AG08396 (cell line): ENCODE measurements around the gene CACNG6.
A peak's percentile ranks its signal among the peaks of the same experiment; 100 is the strongest.
"Not testable (repeated sequence)": the region's sequence is repeated elsewhere in the genome, so short reads cannot be mapped to it uniquely, and the experiment has no call there.

Experiments
- DNase-seq: peaks from one replicate; pipeline ENCODE4 v3.0.0; 2012; ENCODE audit warnings: low spot score, mixed read lengths

The CACNG6 gene

DNA sequence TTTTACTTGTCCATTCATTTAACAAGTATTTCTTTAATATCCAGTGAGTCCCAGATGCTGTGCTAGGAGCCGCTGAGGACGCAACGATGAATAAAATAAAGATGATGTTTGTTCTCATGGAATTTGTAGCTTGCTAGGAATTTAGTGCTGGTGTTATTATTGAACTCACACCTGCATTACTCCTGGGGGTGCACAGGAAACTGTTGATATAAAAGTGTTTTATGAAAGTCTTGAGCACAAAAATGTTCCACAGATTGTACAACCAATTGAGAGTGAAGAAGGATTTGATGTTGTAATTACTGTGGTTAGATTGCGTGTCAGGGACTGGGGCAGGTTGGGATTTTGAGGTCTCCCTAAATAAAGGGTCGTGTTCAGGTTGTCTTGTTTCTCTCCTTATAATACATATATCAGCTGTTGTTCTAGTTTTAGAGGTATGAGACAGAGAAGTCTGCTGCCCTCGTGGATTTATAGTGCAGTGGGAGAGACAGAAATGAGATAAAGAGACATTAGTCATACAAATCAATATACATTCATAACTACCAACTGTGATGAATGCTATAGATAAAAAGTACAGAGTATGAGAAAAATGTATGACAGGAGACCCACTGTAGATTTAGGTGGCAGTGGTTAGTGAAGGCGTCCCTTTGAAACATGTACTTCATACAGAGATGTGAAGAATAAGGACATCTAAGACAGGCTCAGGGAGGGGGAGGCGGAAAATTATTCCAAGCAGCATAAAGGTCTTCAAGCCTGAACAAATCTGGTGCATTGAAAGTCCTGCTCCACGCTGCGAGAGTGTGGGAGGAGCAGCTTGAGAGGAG lies 11.3 kb downstream of the CACNG6 start:
- no peak for DNase-seq

DNA sequence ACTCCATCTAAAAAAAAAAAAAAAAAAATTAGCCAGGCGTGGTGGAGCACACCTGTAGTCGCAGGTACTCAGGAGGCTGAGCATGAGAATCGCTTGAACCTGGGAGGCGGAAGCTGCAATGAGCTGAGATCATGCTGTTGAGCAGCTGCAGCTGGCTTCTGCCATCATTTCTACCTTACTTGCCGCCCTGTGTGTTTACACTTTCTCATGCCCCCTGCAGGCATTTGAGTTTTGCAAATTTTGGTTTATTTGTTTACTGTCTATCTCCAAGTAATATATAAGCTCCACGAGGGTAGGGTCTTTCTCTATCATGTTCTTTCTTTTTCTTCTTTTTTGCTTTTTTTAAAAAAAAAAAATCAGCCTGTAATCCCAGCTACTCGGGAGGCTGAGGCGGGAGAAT lies 18.0 kb downstream of the CACNG6 start:
- no peak for DNase-seq

DNA sequence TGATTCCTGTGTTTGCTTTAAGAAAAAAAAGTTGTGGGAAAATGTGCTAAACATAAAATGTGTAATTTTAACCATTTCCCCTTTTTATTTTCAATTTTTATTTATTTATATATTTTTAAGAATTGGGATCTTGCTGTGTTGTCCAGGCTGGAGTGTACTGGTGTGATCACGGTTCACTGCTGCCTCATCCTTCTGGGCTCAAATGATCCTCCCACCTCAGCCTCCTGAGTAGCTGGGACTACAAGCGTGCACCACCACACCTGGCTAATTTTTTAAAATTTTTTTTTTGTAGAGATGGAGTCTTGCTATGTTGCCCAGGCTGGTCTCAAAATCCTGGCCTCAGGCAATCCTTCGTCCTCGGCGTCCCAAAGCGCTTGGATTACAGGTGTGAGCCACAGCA lies 19.0 kb downstream of the CACNG6 start:
- DNase-seq: no peak

DNA sequence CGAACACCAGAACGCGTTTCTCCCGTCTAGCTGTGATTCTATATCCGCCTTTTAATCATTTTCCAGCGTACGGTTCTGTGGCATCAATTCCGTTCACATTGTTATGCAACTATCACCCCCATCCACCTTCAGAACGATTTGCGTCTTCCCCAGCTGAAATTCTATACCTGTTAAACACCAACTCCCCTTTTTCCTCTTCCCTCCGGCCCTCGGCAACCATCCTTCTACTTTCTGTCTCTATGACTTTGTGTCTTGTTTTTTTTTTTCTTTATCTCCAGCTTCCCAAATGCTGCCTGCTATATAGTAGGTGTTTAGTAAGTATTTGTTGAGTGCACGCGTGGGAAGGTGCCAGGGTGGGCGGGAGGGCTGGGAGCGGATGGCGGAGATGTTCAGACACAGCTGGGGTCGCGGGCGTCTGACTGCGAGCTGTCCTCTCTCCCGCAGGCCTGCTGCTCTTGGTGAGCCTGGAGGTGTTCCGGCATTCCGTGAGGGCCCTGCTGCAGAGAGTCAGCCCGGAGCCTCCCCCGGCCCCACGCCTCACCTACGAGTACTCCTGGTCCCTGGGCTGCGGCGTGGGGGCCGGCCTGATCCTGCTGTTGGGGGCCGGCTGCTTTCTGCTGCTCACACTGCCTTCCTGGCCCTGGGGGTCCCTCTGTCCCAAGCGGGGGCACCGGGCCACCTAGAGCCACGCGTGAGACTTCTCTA lies 20.2 kb downstream of the CACNG6 start:
- DNase-seq: no peak

DNA sequence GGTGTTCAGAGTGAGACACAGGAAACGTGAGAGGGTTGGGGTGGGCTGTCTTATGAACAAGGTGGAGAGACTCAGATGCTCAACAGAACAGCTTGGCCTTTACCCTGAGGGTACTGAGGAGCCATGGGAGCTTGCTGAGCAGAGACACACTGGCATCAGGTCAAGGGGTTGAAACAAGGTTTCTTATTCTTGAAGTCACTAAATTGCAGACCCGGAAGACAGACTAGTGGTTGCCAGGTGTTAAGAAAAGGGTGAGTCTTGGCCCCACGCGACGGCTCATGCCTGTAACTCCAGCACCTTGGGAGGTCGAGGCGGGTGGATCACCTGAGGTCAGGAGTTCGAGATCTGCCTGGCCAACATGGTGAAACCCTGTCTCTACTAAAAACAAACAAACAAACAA lies 22.4 kb downstream of the CACNG6 start:
- no peak for DNase-seq

DNA sequence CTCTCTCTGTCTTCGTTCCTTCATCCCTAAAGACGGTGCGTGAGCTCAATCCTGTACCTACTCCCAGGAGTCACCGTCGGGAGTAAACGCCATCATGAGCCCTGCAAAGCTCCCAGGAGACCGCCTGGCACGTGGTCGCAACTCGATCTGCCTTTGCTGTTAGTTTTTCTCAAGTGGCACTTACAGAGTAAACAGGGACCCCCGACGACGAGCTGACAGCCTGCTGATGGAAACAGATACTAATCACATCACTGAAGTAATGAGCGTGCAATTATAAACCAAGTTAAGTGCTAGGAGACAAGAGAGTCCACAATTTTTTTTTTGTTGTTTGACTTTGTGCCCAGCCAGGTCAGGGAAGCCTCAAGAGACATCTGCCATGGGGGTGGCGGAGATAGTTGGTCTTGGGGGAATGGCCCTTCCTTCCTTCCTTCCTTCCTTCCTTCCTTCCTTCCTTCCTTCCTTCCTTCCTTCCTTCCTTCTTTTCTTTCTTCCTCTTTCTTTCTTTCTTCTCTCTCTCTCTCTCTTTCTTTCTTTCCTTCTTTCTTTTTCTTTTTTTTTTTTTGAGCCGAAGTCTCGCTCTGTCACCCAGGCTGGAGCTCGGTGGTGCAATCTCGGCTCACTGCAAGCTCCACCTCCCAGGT lies 23.6 kb downstream of the CACNG6 start:
- DNase-seq: no peak

DNA sequence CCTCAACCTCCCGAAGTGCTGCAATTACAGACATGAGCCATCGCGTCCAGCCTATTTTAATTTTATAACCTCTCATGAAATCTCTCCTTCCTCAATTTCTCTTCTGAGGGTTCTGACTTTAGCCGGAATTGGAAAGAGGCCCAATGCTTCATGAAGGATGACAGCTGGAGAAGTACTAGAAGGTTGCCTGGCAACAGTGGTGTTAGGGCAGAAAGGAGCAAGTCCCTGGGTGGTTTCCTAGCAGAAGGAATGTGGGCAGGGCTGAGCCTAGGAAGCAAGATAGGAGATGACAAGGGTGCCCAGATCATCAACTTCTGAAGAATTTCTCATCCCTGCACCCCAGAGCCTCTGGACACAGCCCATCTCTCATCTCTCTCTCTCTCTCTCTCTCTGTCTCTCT lies 25.8 kb downstream of the CACNG6 start:
- DNase-seq: peak; percentile 58

DNA sequence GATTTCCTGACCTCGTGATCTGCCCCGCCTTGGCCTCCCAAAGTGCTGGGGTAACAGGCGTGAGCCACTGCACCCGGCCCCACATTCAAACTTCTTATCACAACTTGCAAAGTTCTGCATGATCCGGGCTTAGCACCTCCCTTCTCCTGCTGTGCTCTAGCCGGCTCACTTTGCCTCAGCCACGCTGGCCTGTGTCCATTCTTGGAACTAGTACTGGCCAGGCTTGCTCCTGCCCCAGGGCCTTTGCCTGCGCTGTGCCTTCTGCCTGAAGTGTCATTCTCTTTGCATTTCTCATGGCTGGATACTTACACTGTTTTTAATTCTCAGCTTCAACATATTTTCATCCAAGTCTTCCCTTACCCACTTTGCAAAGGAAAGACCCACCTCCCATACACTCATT lies 29.9 kb downstream of the CACNG6 start:
- no peak for DNase-seq

DNA sequence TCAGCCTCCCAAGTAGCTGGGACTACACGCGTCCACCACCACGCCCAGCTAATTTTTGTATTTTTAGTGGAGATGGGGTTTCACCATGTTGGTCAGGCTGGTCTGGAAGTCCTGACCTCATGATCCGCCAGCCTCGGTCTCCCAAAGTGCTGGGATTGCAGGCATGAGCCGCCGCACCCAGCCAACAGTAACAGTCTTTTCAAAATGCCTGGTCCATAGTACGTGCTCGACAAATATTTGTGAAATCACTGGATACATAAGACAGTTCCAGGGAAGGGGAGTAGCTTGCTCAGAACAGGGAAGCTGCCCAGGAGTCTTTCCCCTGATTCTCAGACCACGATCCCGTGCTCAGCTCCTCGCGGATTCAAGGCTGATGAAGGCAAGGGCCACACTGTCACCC lies 30.5 kb downstream of the CACNG6 start:
- no peak for DNase-seq

DNA sequence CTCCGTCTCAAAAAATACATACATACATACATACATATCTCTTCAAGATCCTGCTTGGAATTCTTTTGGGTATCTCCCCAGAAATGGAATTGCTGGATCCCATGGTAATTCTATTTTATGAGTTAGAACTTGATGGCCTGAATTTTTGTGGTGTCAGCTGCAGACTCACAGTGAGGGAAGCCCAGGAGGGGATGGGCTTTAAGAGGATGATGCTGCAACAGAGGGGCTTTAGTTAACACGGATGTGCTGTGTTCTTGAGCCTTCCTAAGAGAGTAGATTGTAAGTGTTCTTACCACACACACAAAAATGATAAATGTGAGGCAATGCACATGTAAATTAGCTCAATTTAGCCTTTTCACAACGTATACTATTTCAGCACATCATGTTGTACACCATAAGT lies 31.8 kb downstream of the CACNG6 start:
- no peak for DNase-seq

DNA sequence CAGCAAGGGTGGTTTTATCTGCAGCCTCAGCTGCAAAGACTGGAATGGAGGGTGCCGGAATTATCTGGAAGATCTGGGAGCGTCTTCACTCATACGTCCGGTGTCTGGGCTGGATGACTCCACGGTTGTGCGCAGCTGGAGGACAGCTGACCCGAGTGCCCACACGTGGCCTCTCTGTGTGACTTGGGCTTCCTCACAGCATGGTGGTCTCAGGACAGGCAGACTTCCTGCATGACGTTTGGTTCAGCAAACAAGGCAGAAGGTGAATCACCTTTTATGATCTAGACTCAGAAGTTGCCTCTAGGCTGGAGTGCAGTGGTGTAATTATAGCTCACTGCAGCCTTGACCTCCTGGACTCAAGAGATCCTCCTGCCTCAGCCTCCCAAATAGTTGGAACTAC lies 33.2 kb downstream of the CACNG6 start:
- no peak for DNase-seq

DNA sequence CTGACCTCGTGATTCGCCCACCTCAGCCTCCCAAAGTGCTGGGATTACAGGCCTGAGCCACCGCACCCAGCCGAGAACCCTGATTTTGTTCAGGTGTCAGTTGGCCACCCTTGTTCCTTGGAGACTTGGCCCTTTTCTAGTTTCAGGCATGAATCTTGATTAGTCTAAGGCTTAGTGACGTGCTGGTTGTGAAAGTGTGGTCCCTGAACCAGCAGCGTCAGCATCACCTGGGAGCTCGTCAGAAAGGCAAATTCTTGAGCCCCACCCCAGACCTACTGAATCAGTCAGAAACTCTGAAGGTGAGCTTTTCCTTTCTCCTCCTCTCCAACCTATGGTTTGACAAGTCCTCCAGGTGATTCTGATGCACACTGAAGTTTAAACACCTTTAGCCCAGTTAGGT lies 35.2 kb downstream of the CACNG6 start:
- DNase-seq: no peak

DNA sequence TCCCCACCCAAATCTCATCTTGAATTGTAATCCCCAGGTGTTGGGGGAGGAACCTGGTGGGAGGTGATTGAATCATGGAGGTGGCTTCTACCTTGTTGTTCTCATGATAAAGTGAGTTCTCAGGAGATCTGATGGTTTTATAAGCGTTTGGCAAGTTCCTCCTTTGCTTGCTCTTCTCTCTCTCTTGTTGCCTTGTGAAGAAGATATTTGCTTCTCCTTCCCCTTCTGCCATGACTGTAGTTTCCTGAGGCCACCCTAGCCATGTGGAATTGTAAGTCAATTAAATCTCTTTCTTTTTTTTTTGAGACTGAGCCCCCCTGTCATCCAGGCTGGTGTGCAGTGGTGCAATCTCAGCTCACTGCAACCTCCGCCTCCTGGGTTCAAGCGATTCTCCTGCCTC lies 37.9 kb downstream of the CACNG6 start:
- no peak for DNase-seq

DNA sequence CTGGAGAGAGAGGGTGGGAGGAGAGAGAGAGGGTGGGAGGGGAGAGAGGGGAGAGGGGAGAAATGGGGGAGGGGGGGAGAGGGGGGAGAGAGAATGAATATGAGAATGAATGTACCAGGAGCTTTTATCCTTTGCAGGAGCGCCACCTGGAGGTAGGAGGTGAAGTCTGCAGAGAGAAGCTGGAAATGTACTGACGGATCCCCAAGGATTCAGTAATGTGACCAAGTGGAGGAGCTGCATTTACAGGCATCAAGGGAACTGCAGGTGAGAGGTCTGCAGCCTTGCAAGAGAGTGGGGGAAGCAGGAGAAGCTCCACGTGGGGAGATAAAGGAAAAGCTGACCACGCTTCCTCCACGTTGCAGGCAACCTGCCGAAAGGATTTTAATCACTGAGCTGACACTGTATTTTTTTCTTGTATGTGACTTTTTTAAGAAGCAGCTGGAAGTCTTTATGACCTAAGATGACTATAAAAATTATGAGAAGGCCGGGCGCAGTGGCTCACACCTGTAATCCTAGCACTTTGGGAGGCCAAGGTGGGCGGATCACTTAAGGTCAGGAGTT lies 38.6 kb downstream of the CACNG6 start:
- peak; percentile 52 for DNase-seq

DNA sequence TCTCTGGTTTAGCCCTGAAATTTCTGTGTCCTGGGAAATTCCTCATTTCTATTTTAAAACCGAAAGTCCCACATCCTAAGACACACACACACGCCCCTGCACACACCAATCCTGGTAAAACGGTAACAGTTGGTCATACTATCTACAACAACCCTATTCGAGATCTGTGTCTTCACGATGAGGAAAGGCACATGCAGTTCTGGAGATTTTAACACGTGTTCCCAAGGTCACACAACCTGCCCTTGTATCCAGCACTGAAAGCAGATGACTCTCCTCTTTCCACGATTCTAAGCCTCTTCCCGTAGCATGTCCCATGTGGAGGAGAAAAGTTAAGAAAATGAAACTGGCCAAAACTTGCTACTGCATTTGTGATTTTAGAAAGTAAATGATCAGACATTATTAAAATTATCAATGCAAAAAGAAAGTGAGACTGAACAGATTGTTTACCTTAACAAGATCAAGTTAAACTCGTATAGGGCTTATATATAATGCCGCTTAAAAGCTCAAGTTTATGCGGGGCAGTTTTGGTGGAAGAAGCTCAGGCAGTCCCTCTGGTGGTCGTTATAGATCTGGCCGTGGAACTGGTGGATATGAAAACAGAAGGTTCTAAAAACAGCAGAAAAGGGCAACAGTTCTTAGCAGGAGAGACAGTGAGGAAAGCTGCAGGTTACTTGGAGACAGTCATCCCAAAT lies 39.6 kb downstream of the CACNG6 start:
- no peak for DNase-seq

DNA sequence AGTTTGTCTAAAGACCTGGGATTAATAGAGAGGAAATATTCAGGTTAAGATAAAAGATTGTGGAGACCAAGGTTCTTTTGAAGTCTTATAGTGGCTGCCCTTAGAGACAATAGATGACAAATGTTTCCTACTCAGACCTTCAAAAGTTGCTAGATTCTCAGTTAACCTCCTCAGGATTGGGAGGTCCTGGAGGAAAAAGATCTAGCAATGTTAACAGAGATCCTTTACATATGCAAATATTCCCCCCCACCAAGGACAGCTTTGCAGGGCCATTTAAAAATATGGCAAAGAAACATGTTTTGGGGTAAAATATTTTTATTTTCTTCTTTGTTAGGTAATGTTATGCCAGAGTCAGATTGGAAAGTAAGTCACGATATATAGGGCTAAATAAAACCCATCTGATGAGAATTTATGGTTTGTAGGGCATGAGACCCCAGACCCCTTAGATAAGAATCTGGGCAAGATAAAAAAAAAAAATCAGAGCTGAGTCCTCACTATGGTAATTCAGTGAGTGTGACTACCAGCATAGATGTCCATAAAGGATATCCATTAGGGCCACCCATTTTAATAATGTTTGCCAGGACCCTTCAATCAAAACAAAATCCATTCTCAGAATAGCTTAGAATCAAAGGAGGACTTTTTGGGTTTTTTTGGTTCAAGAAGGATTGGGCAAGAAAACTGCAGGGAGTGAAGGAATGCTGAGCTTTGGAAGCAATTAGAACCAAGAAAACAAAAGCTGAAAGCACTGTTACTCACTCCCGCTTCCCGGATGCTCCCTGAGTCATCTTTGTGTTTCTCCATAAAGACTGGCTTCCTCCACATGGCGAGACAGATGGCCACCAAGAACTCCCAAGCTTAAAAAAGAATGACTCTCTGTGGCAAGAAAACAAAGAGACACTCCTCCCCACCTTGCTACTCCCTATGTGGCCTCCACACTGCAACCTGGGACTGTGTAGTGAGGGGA lies 44.1 kb downstream of the CACNG6 start:
- peak; percentile 81 for DNase-seq

DNA sequence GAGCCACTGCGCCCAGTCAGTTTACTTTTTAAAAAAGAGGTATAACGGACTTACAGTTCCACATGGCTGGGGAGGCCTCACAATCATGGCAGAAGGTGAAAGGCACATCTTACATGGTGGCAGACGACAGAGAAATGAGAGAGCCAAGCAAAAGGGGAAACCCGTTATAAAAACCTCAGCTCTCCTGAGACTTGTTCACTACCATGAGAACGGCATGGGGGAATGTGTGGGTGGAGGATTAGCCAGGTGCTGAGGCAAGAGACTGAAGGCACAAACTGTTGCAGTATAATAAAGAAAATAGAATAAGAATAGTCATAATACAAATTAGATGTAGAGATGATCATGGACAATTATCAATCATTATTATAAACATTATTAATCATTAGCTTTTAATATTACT lies 45.1 kb downstream of the CACNG6 start:
- not testable (repeated sequence) for DNase-seq

DNA sequence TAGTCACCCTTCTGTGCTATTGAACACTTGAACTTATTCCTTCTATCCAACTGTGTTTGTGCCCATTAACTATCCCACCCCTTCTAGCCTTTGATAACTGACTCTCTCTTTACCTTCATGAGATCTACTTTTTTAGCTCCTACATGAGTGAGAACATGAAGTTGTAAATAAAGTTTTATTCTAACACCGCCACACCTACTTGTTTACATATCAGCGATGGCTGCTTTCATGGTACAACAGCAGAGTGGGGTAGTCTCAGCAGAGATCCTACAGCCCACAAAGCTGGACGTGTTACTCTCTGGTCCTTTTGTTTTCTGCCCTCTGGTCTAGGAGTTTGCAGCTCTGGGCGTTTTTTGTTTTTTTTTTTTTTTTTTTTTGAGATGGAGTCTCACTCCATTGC lies 48.6 kb downstream of the CACNG6 start:
- no peak for DNase-seq

DNA sequence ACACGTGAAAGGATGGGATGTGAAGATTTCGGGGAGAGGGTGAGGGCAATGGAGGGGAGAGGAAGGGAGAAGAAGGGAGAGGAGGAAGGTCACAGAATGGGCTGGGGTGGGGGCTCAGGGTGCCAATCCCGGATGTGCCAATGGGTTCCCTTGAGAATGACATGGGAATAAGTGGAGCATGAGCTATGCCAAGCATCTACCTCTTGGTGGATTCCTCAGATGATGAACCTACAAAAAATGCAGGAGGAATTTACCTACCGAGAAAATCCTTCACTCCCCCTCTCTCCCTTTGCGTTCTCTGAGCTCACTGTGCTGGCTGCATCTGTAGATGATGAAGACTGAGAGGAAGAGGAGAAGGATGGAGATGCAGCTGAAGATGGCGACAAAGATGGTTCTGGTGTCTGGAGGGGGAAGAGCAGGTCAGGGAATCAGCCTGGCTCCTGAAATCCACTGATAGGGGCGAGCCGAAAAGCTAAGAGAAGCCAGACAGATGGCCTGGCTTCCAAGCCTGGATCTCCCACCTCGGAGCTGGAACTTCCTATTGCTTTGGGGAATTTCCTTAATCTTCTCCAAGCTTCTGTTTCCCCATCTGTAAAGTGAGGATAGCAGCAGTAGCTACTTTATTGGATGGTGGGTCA lies 50.7 kb downstream of the CACNG6 start:
- DNase-seq: no peak

DNA sequence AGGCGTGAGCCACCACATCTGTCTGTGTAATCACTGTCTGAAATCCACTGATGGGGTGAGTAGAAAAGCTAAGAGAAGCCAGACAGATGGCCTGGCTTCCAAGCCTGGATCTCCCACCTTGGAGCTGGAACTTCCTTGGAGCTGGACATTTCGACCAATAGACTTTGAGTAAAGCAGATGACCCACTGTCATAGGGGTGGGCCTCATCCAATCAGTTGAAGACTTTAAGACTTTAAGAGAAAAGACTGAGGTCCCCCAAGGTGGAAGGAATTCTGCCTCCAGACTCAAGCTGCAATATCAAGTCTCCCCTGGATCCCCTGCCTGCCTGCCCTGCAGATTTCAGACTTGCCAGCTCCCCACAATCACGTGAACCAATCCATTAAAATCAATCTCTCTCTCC lies 51.6 kb downstream of the CACNG6 start:
- DNase-seq: no peak

DNA sequence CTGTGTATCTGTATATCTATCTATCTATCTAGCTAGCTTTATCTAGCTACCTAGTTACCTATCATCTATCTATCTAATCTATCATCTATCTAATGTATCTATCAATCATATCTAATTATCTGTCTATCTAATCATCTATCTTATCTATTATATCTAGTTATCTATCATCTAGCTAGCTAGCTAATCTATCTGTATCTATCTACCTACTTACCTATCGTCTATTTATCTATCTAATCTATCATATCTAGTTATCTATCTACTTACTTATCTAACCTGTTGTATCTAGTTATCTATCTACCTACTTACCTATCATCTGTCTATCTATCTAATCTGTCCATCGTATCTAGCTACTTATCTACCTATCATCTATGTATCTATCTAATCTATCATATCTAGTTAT lies 54.3 kb downstream of the CACNG6 start:
- no peak for DNase-seq
